SK-N-SH treated with all-trans-retinoic acid at 6 μM for 48 hours (cell line): ENCODE results near the gene PLS3.

Experiments used
- ISL1 ChIP-seq: fragments of 250-450 bp; sonication (Bioruptor Pico); IDR thresholded peaks from 2 replicates; pipeline ENCODE4 v2.1.2; 2022; ENCODE audit warnings: mild to moderate bottlenecking, moderate library complexity
- PPARA ChIP-seq: fragments of 250-450 bp; sonication (Bioruptor Pico); IDR thresholded peaks from 2 replicates; pipeline ENCODE4 v1.5.0; 2020; ENCODE audit warnings: mild to moderate bottlenecking, borderline replicate concordance
- SNAI2 ChIP-seq: fragments of 250-450 bp; sonication (Bioruptor Pico); IDR thresholded peaks from 2 replicates; pipeline ENCODE4 v1.5.0; 2020; ENCODE audit warnings: mild to moderate bottlenecking, moderate library complexity
- ZC3H10 ChIP-seq: fragments of 250-450 bp; sonication (Bioruptor Pico); IDR thresholded peaks from 2 replicates; pipeline ENCODE4 v1.5.1; 2021; ENCODE audit warnings: mild to moderate bottlenecking, moderate library complexity
- TF ChIP-seq, protein P1 (sequence below): fragments of 250-450 bp; sonication (Bioruptor Pico); IDR thresholded peaks from 2 replicates; pipeline ENCODE4 v1.5.1; 2020; ENCODE audit warnings: low read depth, mild to moderate bottlenecking, moderate library complexity

GRCh38 chrX:115687595-115687994 is 126.6 kb downstream of the PLS3 start:
- TF ChIP-seq ISL1 (CRISPR knock-in tag) (no peak), PPARA (CRISPR knock-in tag) (no peak), ZC3H10 (CRISPR knock-in tag) (no peak), SNAI2 (CRISPR knock-in tag) (no peak)
- TF ChIP-seq, protein P1, sequence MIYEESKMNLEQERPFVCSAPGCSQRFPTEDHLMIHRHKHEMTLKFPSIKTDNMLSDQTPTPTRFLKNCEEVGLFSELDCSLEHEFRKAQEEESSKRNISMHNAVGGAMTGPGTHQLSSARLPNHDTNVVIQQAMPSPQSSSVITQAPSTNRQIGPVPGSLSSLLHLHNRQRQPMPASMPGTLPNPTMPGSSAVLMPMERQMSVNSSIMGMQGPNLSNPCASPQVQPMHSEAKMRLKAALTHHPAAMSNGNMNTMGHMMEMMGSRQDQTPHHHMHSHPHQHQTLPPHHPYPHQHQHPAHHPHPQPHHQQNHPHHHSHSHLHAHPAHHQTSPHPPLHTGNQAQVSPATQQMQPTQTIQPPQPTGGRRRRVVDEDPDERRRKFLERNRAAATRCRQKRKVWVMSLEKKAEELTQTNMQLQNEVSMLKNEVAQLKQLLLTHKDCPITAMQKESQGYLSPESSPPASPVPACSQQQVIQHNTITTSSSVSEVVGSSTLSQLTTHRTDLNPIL: no peak
